Neural crest cell (in vitro differentiated cells): ENCODE measurements around the gene ADGRL1. TPM values are rescaled to one million over a fixed set of nuclear protein-coding genes. Genes with fewer than 3 reads are reported as not detected.
"Not testable (repeated sequence)": the region's sequence is repeated elsewhere in the genome, so short reads cannot be mapped to it uniquely, and the experiment has no call there.

Experiments
- DNase-seq: peaks from one replicate; pipeline ENCODE4 v3.0.0; 2021; ENCODE audit warnings: low read depth, mixed read lengths, low spot score
- H3K27ac Mint-ChIP-seq: one replicate; pipeline ENCODE4 v1.8.0; 2021; ENCODE audit warnings: mild to moderate bottlenecking, mixed read lengths; ENCODE audit not compliant: unreplicated experiment
- H3K27me3 Mint-ChIP-seq: 2 replicates; pipeline ENCODE4 v1.8.0; 2021; ENCODE audit warnings: low read depth, mild to moderate bottlenecking, mixed read lengths
- H3K36me3 Mint-ChIP-seq: 2 replicates; pipeline ENCODE4 v1.8.0; 2021; ENCODE audit warnings: low read depth, mild to moderate bottlenecking, mixed read lengths
- H3K4me1 Mint-ChIP-seq: 2 replicates; pipeline ENCODE4 v1.8.0; 2021; ENCODE audit warnings: mixed read lengths
- H3K4me3 Mint-ChIP-seq: one replicate; pipeline ENCODE4 v1.8.0; 2021; ENCODE audit warnings: mild to moderate bottlenecking, mixed read lengths
- H3K9me3 Mint-ChIP-seq: 2 replicates; pipeline ENCODE4 v1.8.0; 2021; ENCODE audit warnings: mixed read lengths
- CTCF ChIP-seq: fragments of 200-600 bp; sonication (generic); conservative IDR thresholded peaks from 2 replicates; pipeline ENCODE4 v1.5.0; 2021; ENCODE audit warnings: antibody characterized with exemption, mild to moderate bottlenecking
- total RNA-seq: library from RNA; stranded (reverse); gene quantifications from 2 replicates; pipeline ENCODE4 v1.2.1, GENCODE V29; 2021

ADGRL1 gene
- total RNA-seq, 1 donor from 2014 or later = 34.6 TPM

DNA sequence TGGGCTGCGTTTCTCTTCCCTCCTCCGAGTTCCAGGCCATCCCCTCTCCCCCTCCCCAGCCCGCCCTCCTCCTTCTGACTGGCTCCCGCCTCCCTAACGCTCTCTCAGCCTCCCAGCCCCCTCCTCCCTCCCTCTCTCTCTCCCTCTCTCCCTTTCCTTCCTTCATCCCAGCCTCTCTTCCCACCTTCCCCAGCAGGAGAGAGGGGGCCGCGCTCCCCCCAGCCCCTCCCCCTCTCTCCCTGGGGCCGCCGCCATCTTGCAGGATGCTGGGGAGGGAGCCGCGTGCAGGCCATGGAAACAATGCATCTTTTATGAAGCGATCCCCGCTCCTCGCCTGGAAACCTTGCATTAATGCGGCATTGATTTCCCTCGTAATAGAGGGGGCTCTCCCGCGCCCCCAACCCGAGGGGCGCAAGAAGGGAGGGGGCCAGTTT, 42.6 kb upstream of the ADGRL1 start:
- Mint-ChIP-seq H3K27me3 (no peaks in the 10 kb centered on the region), H3K4me1 (peaks cover 17% of the 10 kb centered on the region), H3K27ac (no peak overlapping the region), H3K4me3 (peak overlapping the region; percentile 34), H3K9me3 (no peaks in the 10 kb centered on the region), H3K36me3 (no peaks in the 10 kb centered on the region)
- peak; percentile 75 for DNase-seq
- TF ChIP-seq CTCF = no peak

DNA sequence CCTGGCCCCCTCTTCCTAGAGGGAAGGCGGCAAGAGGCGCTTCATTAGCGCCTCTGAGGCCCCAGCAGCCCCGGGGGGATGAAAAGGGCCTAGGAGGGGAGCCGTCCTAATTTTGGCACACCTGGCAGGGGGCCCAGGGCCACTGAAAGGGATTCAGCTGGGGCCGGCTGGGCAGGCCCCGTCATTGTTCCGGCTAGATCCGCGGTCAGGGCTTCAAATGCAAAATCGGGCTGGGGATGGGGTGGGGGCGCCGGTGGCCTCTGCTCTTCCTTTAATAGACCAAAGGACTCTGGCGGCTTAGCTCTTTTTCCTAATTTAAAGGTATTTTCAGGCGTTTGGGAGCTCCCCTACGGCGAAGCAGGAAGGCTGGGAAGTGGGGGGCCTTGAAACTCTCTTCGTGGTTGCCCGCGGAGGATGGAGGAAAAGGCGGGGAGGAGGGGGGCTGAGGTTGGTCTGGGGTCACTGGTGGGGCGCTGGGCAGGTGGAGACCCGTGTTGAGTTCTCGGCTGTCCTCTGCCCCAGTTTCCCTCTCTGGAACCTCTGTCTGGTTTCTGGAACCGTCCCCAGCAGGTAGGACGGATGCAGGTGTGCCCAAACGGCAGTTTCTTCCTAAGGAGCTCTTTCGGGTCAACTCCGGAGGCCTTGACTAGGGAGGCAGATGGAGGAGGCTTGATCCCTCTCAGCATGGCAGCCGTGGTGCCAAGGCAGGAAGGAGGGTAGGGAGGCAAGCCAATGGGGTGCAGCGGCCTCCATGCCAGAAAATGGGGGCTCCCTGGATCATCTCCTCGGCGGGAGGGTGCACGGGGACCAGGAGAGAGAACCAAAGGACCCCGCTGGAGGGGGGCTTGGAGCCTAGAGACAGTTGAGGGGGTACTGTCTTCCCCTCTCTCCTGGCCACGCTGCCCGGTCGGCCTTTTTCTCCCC, 41.8 kb upstream of the ADGRL1 start:
- not testable (repeated sequence) for H3K27me3 Mint-ChIP-seq, H3K9me3 Mint-ChIP-seq, H3K36me3 Mint-ChIP-seq
- Mint-ChIP-seq H3K4me1 (peaks cover 16% of the 10 kb centered on the region), H3K27ac (peak overlapping the region; percentile 50), H3K4me3 (peak overlapping the region; percentile 54)
- DNase-seq = peak; percentile 36

GRCh38 chr19:14247205-14247547, 41.2 kb upstream of the ADGRL1 start:
- not testable (repeated sequence) for H3K4me3 Mint-ChIP-seq, H3K9me3 Mint-ChIP-seq, DNase-seq, H3K36me3 Mint-ChIP-seq, H3K27ac Mint-ChIP-seq, H3K27me3 Mint-ChIP-seq
- H3K4me1 Mint-ChIP-seq = peaks cover 16% of the 10 kb centered on the region

DNA sequence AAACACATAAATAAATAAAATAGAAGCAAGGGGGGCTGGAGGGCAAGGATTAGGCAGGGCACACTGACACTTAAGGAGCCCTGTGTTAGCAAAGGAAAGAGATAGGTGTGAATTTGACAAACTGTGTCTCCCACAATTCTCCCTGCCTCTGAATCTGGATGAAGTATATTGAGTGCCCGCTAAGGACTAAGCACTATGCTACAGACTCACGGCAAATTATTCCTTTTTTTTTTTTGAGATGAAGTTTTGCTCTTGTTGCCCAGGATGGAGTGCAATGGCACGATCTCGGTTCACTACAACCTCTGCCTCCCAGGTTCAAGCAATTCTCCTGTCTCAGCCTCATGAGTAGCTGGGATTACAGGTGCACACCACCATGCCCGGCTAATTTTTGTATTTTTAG, 38.4 kb upstream of the ADGRL1 start:
- not testable (repeated sequence) for H3K4me1 Mint-ChIP-seq, H3K9me3 Mint-ChIP-seq, H3K27ac Mint-ChIP-seq, DNase-seq, H3K36me3 Mint-ChIP-seq, H3K27me3 Mint-ChIP-seq, H3K4me3 Mint-ChIP-seq

DNA sequence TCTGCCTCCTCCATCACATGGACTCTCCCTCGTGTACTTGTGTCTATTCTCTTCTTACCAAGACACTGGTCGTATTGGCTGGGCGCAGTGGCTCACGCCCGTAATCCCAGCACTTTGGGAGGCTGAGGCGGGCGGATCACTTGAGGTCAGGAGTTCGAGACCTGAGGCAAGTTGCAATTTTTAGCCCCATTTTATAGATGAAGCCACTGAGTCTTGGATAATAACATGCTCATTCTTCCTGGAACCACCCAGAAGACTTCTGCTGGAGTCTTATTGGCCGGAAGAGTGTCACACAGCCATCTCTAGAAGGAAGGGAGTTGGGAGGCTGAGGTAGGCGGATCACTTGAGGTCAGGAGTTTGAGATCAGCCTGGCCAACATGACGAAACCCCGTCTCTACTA, 37.7 kb upstream of the ADGRL1 start:
- H3K27ac Mint-ChIP-seq, H3K9me3 Mint-ChIP-seq, H3K4me3 Mint-ChIP-seq: not testable (repeated sequence)

GRCh38 chr19:14237014-14237941, 31.3 kb upstream of the ADGRL1 start:
- Mint-ChIP-seq H3K27me3 (peaks cover 2% of the 10 kb centered on the region), H3K36me3 (no peaks in the 10 kb centered on the region), H3K9me3 (peaks cover 2% of the 10 kb centered on the region), H3K4me1 (no peaks in the 10 kb centered on the region), H3K4me3 (no peak overlapping the region), H3K27ac (no peak overlapping the region)
- DNase-seq = no peak
- TF ChIP-seq CTCF = no peak

More for the DNA sequence above, 37.7 kb upstream of the ADGRL1 start:
- not testable (repeated sequence) for H3K4me1 Mint-ChIP-seq, H3K27me3 Mint-ChIP-seq, H3K36me3 Mint-ChIP-seq, DNase-seq

GRCh38 chr19:14232945-14233344, 27.0 kb upstream of the ADGRL1 start:
- H3K4me3 Mint-ChIP-seq, H3K27ac Mint-ChIP-seq, H3K9me3 Mint-ChIP-seq, H3K27me3 Mint-ChIP-seq, H3K36me3 Mint-ChIP-seq, DNase-seq, H3K4me1 Mint-ChIP-seq: not testable (repeated sequence)

DNA sequence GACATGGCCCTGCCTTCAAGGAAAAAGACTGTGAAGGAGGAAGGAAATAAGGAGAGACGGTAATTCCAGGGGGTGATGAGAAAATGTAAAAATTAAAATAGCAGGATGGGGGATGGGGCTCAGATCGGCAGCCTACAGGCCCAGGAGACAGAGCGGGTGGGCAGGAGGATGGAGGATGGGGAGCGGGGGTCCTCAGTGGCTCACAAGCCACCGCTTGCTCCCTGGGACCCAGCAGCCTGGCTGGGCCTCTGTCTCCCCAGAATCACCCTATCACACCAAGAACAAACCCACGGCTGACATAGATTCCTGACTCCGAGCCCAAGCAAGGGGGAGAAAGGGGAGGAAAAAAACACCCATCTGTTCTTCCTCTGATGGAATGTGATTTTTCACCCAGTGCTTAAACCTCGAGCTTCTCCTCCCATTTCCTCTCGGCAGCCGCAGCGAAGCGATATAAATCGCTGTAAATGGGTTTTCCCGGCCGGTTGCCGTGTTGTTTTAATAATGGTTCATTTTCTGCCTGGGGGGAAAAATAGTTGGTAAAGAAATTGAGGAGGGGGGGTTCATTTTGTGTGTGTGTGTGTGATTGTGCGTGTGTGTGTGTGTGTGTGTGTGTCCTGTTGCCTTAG, 22.6 kb upstream of the ADGRL1 start:
- not testable (repeated sequence) for DNase-seq, H3K27me3 Mint-ChIP-seq, H3K27ac Mint-ChIP-seq, H3K9me3 Mint-ChIP-seq, H3K4me1 Mint-ChIP-seq, H3K36me3 Mint-ChIP-seq, H3K4me3 Mint-ChIP-seq

DNA sequence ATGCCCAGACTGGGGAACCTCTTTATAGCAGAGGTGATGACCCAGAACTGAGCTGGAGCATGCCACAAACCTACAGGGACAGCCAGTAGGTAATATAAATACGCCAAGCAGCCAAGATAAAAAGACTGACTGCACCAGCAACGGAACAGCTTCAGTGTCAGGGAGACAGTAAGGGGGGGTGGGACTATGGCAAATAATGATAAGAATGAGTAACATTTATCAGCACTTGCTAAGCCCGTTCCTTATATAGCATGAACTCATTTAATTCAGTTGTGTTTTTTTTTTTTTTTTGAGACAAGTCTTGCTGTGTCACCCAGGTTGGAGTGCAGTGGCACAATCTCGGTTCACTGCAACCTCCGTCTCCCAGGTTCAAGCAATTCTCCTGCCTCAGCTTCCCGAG, 20.5 kb upstream of the ADGRL1 start:
- not testable (repeated sequence) for H3K4me3 Mint-ChIP-seq, DNase-seq, H3K27me3 Mint-ChIP-seq, H3K36me3 Mint-ChIP-seq, H3K4me1 Mint-ChIP-seq, H3K9me3 Mint-ChIP-seq
- H3K27ac Mint-ChIP-seq = peak overlapping the region; percentile 67
